Lower lobe of right lung (tissue), 2 donors: ENCODE results near the gene OR52K1. TPM values are rescaled to one million over a fixed set of nuclear protein-coding genes. Genes with fewer than 3 reads are reported as not detected.
A peak's percentile ranks its signal among the peaks of the same experiment; 100 is the strongest.

Source experiments
- ATAC-seq, 2 donors: fragments of 200-7000 bp; cut with Tn5 transposase; one replicate each; pipeline ENCODE4 v1.9.1; 2020 to 2022; ENCODE audit warnings: mild to moderate bottlenecking in 2 of 2, moderate library complexity in 2 of 2
- DNase-seq: peaks from one replicate; pipeline ENCODE4 v3.0.0-alpha.2; 2020
- H3K27ac ChIP-seq: fragments of 200-600 bp; one replicate; pipeline ENCODE4 v1.8.0; 2022
- H3K27me3 ChIP-seq: fragments of 200-600 bp; one replicate; pipeline ENCODE4 v1.8.0; 2022; ENCODE audit warnings: low read depth
- H3K36me3 ChIP-seq: fragments of 200-600 bp; one replicate; pipeline ENCODE4 v1.8.0; 2022; ENCODE audit warnings: mild to moderate bottlenecking
- H3K4me1 ChIP-seq: fragments of 200-600 bp; one replicate; pipeline ENCODE4 v1.8.0; 2022
- H3K4me3 ChIP-seq: fragments of 200-600 bp; one replicate; pipeline ENCODE4 v1.8.0; 2022; ENCODE audit warnings: mild to moderate bottlenecking
- H3K9me3 ChIP-seq: fragments of 200-600 bp; one replicate; pipeline ENCODE4 v1.8.0; 2022
- CTCF ChIP-seq: fragments of 200-600 bp; IDR thresholded peaks from one replicate; pipeline ENCODE4 v1.8.0; 2022; ENCODE audit warnings: antibody characterized with exemption, mild to moderate bottlenecking
- intact Hi-C: fragments of 100-400 bp; cut with DNase I; formaldehyde crosslinking; loops from one replicate; pipeline ENCODE4 v1.11.0; 2022
- total RNA-seq: library from RNA; stranded (reverse); fragmentation: NEBNext Ultra II Directional; extraction: Animal tissue kit (Norgen Biotek cat#: 25700); gene quantifications from one replicate; pipeline ENCODE4 v1.2.1, GENCODE V29; 2021
- donor health status: DM: no; HTN: yes; CAD: no; lungs with severe emphysema.

Gene OR52K1
- total RNA-seq, 1 donor from 2014 or later: 0.27 TPM

- H3K4me1 ChIP-seq: no peaks in the 10 kb centered on the region
- intact Hi-C loops: no loop called here
- no peaks in the 10 kb centered on the region for H3K27me3 ChIP-seq
- TF ChIP-seq CTCF: no peak
- H3K4me3 ChIP-seq: no peak overlapping the region
- no peaks in the 10 kb centered on the region for H3K9me3 ChIP-seq
- H3K36me3 ChIP-seq: no peaks in the 10 kb centered on the region
- ATAC-seq (no peak), DNase-seq (no peak)
- H3K27ac ChIP-seq: no peak overlapping the region
Measured at GRCh38 chr11:4491878-4492606, 9.6 kb downstream of the OR52K1 start.

DNA sequence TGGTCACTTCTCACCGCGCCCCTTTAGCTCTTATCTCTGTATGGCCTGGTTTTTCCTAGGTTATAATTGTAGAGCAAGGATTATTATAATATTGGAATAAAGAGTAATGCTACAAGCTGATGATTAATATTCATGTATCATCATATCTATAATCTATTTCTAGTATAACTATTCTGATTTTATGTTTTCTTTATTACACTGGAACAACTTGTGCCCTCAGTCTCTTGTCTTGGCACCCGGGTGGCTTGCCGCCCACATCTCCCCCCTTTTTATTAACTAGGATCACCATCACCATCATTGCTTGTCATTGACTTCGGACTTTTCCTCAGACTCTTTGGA is 11.0 kb downstream of the OR52K1 start:
- intact Hi-C loops: no loop called here
- ATAC-seq (no peak), DNase-seq (no peak)
- Histone ChIP-seq H3K9me3 (no peaks in the 10 kb centered on the region), H3K27me3 (no peaks in the 10 kb centered on the region), H3K4me3 (no peak overlapping the region), H3K27ac (no peak overlapping the region), H3K4me1 (no peaks in the 10 kb centered on the region), H3K36me3 (no peaks in the 10 kb centered on the region)
- peak; percentile 25 for TF ChIP-seq CTCF

DNA sequence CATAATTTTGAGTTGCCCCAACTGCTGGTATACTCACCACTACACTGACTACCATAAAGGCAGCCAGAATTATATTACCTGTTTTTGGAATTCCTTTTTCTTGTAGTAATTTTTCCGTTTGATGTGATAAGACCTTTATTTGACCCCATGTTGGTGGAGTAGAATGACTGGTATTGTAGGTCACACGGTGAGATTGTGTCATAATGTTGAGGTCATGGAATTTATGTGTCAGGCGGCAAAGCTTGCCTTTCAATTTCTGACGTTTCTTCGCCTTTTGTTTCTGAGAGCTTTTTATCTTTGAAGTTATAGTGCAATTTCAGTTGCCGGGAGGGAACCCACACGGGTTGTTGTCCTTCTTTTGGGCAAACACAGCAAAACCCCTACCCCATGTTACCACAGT is 13.0 kb downstream of the OR52K1 start:
- Histone ChIP-seq H3K4me1 (no peaks in the 10 kb centered on the region), H3K9me3 (no peaks in the 10 kb centered on the region), H3K27me3 (no peaks in the 10 kb centered on the region), H3K4me3 (no peak overlapping the region), H3K36me3 (no peaks in the 10 kb centered on the region), H3K27ac (no peak overlapping the region)
- TF ChIP-seq CTCF: no peak
- intact Hi-C loops: no loop called here
- ATAC-seq (no peak), DNase-seq (no peak)

- H3K4me3 ChIP-seq: no peak overlapping the region
- no peaks in the 10 kb centered on the region for H3K4me1 ChIP-seq
- DNase-seq: no peak
- no peaks in the 10 kb centered on the region for H3K27me3 ChIP-seq
- ATAC-seq: no peak
- no peaks in the 10 kb centered on the region for H3K9me3 ChIP-seq
- no peaks in the 10 kb centered on the region for H3K36me3 ChIP-seq
- intact Hi-C loops: no loop called here
- no peak overlapping the region for H3K27ac ChIP-seq
- TF ChIP-seq CTCF: no peak
Measured at GRCh38 chr11:4495986-4496385, 13.5 kb downstream of the OR52K1 start.

GRCh38 chr11:4496557-4497248 is 14.3 kb downstream of the OR52K1 start:
- H3K27me3 ChIP-seq: no peaks in the 10 kb centered on the region
- DNase-seq (no peak), ATAC-seq (no peak)
- no peaks in the 10 kb centered on the region for H3K4me1 ChIP-seq
- no peaks in the 10 kb centered on the region for H3K36me3 ChIP-seq
- intact Hi-C loops: no loop called here
- H3K9me3 ChIP-seq: no peaks in the 10 kb centered on the region
- H3K27ac ChIP-seq: no peak overlapping the region
- TF ChIP-seq CTCF: no peak
- H3K4me3 ChIP-seq: no peak overlapping the region
